SU-DHL-6 (cell line): Measurements from ENCODE around the gene LRRC43.

Experiments used
- H2AFZ ChIP-seq: fragments of 200-600 bp; sonication (generic); 2 replicates; pipeline ENCODE4 v1.6.1; 2014; ENCODE audit warnings: low read depth, mild to moderate bottlenecking, moderate library complexity, mixed read lengths, antibody characterized with exemption, low read length; ENCODE audit not compliant: severe bottlenecking
- H3F3A ChIP-seq: fragments of 200-600 bp; shearing (Covaris generic); 2 replicates; pipeline ENCODE4 v1.6.0; 2016; ENCODE audit warnings: antibody characterized with exemption, mild to moderate bottlenecking; ENCODE audit not compliant: insufficient read depth
- H3K27ac ChIP-seq: fragments of 200-600 bp; sonication (generic); 2 replicates; pipeline ENCODE4 v1.5.1; 2016; ENCODE audit warnings: low read depth, mild to moderate bottlenecking, low read length, moderate library complexity, mixed read lengths
- H3K27me3 ChIP-seq: fragments of 200-600 bp; sonication (generic), shearing (Covaris generic); 2 replicates; pipeline ENCODE4 v1.6.0; 2014; ENCODE audit warnings: mild to moderate bottlenecking, low read length
- H3K36me3 ChIP-seq: fragments of 200-600 bp; sonication (generic); 2 replicates; pipeline ENCODE4 v1.6.1; 2014; ENCODE audit warnings: mild to moderate bottlenecking, low read length, mixed read lengths
- H3K4me2 ChIP-seq: fragments of 300-600, 200-600 bp; shearing (Covaris generic), sonication (generic); 2 replicates; pipeline ENCODE4 v1.6.0; 2014; ENCODE audit warnings: low read length, low read depth, mild to moderate bottlenecking; ENCODE audit not compliant: poor library complexity, severe bottlenecking
- H3K4me3 ChIP-seq: fragments of 200-600 bp; sonication (generic); 2 replicates; pipeline ENCODE4 v1.5.1; 2014; ENCODE audit warnings: antibody characterized with exemption, low read length, mild to moderate bottlenecking, mixed read lengths; ENCODE audit not compliant: insufficient read depth, poor library complexity, severe bottlenecking
- H3K79me2 ChIP-seq: fragments of 200-600 bp; sonication (generic); 2 replicates; pipeline ENCODE4 v1.6.1; 2014; ENCODE audit warnings: mild to moderate bottlenecking, low read length, moderate library complexity; ENCODE audit not compliant: insufficient read depth
- H3K9ac ChIP-seq: fragments of 200-600 bp; sonication (generic); 2 replicates; pipeline ENCODE4 v1.7.0; 2014; ENCODE audit warnings: mild to moderate bottlenecking, low read length
- H3K9me2 ChIP-seq: fragments of 200-600 bp; sonication (generic); replicated peaks from 2 replicates; pipeline ENCODE4 v1.6.1; 2014; ENCODE audit warnings: low read length; ENCODE audit not compliant: insufficient read depth
- H3K9me3 ChIP-seq: fragments of 200-600 bp; sonication (generic); 2 replicates; pipeline ENCODE4 v1.6.1; 2014; ENCODE audit warnings: low read length, mixed read lengths; ENCODE audit not compliant: insufficient read depth
- H4K20me1 ChIP-seq: fragments of 200-600 bp; sonication (generic); 2 replicates; pipeline ENCODE4 v1.6.1; 2014; ENCODE audit warnings: low read depth, mild to moderate bottlenecking, antibody characterized with exemption, low read length, moderate library complexity, mixed read lengths
- EZH2phosphoT487 ChIP-seq: fragments of 200-600 bp; sonication (generic), shearing (Covaris generic); conservative IDR thresholded peaks from 2 replicates; pipeline ENCODE4 v1.6.1; 2018; ENCODE audit warnings: mild to moderate bottlenecking, antibody characterized with exemption, low read length, moderate library complexity, mixed read lengths
- TF ChIP-seq, protein P1 (sequence below): fragments of 200-600 bp; sonication (generic); IDR thresholded peaks from one replicate; pipeline ENCODE4 v1.5.1; 2017; ENCODE audit warnings: antibody characterized with exemption, mild to moderate bottlenecking, low read length, moderate library complexity; ENCODE audit not compliant: insufficient read depth, poor library complexity, severe bottlenecking

LRRC43 gene

DNA sequence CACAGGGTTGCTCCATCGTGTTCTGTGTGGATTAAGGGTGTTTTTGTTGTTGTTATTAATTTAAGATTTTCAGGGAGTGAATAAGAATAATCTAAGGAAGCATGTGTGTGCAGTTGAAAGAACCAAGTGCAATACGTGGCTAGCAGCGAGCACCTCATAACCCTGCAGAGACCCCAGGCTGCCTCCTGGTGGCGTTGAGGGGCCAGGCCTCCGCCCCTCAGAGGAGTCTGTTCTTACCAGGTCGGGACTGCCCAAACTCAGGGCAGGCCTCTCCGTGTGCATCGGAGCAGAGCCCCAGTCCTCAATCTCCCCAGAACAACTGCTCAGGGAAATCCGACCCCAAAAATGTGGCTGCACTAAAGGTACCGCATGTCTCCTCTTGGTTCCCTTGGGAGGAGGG lies 45.7 kb upstream of the LRRC43 start:
- no peaks in the 10 kb centered on the region for H3K36me3 ChIP-seq
- no peaks in the 10 kb centered on the region for H3F3A ChIP-seq
- no peaks in the 10 kb centered on the region for H3K79me2 ChIP-seq
- no peak overlapping the region for H3K4me2 ChIP-seq
- no peaks in the 10 kb centered on the region for H3K9me2 ChIP-seq
- no peaks in the 10 kb centered on the region for H3K27me3 ChIP-seq
- H3K27ac ChIP-seq = no peak overlapping the region
- H3K9ac ChIP-seq = no peak overlapping the region
- no peaks in the 10 kb centered on the region for H3K9me3 ChIP-seq
- H4K20me1 ChIP-seq = no peaks in the 10 kb centered on the region
- H2AFZ ChIP-seq = no peak overlapping the region
- TF ChIP-seq, protein P1, sequence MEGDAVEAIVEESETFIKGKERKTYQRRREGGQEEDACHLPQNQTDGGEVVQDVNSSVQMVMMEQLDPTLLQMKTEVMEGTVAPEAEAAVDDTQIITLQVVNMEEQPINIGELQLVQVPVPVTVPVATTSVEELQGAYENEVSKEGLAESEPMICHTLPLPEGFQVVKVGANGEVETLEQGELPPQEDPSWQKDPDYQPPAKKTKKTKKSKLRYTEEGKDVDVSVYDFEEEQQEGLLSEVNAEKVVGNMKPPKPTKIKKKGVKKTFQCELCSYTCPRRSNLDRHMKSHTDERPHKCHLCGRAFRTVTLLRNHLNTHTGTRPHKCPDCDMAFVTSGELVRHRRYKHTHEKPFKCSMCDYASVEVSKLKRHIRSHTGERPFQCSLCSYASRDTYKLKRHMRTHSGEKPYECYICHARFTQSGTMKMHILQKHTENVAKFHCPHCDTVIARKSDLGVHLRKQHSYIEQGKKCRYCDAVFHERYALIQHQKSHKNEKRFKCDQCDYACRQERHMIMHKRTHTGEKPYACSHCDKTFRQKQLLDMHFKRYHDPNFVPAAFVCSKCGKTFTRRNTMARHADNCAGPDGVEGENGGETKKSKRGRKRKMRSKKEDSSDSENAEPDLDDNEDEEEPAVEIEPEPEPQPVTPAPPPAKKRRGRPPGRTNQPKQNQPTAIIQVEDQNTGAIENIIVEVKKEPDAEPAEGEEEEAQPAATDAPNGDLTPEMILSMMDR = no peak
- TF ChIP-seq EZH2phosphoT487 = no peak
- no peak overlapping the region for H3K4me3 ChIP-seq

DNA sequence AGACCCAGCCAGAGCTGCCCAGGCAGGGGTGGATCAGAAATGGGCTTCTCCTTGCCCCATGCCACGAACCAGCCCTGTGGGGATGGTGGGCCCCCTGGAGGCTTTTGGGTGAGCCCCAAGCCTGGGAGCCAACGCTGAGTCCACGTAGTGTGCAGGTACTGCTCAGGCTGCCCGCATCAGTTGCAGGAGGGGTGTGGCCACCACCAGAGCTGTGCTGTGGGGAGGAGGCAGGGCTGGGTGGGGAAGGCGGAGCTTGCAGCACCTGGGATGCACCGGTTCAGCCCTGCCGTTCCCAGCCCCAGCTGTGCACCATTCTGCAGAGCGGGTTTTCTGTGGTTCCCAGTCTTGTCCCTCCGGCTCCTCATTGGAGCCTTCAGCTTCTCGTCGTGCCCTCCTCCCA lies 45.2 kb upstream of the LRRC43 start:
- H3K9me2 ChIP-seq = no peaks in the 10 kb centered on the region
- H3K9ac ChIP-seq = no peak overlapping the region
- H3K27ac ChIP-seq = no peak overlapping the region
- TF ChIP-seq, protein P1 = no peak
- H3K79me2 ChIP-seq = no peaks in the 10 kb centered on the region
- H3K36me3 ChIP-seq = no peaks in the 10 kb centered on the region
- H3F3A ChIP-seq = no peaks in the 10 kb centered on the region
- H3K4me2 ChIP-seq = no peak overlapping the region
- H3K27me3 ChIP-seq = no peaks in the 10 kb centered on the region
- no peak overlapping the region for H2AFZ ChIP-seq
- no peaks in the 10 kb centered on the region for H4K20me1 ChIP-seq
- H3K4me3 ChIP-seq = no peak overlapping the region
- no peaks in the 10 kb centered on the region for H3K9me3 ChIP-seq

DNA sequence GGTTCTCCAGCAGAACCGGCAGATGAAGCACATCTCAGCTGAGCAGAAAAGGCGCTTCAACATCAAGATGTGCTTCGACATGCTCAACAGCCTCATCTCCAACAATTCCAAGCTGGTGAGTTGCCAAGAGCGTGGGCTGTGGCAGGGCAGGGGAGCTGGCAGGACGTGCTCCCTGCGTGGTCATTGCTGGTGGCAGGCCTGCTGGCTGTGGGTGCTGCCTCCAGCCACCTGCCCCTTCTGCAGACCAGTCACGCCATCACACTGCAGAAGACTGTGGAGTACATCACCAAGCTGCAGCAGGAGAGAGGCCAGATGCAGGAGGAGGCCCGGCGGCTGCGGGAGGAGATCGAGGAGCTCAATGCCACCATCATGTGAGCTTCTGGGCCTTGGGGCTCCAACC lies 44.7 kb upstream of the LRRC43 start:
- H3K79me2 ChIP-seq = no peaks in the 10 kb centered on the region
- H3K4me3 ChIP-seq = no peak overlapping the region
- no peaks in the 10 kb centered on the region for H3K36me3 ChIP-seq
- no peaks in the 10 kb centered on the region for H3K27me3 ChIP-seq
- no peak overlapping the region for H3K4me2 ChIP-seq
- no peak overlapping the region for H2AFZ ChIP-seq
- TF ChIP-seq, protein P1 = no peak
- TF ChIP-seq EZH2phosphoT487 = no peak
- H3K27ac ChIP-seq = no peak overlapping the region
- H3K9me3 ChIP-seq = no peaks in the 10 kb centered on the region
- no peaks in the 10 kb centered on the region for H3F3A ChIP-seq
- no peaks in the 10 kb centered on the region for H3K9me2 ChIP-seq
- no peaks in the 10 kb centered on the region for H4K20me1 ChIP-seq
- no peak overlapping the region for H3K9ac ChIP-seq

DNA sequence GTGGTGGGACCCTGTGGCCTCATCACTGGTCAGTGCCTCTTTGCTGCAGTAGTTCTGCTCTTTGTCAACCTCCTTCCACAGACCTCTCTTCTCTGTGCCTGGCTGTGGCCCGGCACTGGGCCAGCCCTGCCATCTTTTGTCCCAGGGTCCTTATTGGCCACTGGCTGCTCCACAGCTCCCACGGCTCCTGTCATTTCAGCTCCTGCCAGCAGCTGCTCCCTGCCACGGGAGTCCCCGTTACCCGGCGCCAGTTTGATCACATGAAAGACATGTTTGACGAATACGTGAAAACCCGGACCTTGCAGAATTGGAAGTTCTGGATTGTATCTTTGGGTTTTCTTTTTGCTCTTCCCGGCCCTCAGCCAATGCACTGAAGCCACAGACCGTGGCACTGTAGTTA lies 44.3 kb upstream of the LRRC43 start:
- Histone ChIP-seq H3K9me2 (no peaks in the 10 kb centered on the region), H3K79me2 (no peaks in the 10 kb centered on the region), H3K27me3 (no peaks in the 10 kb centered on the region), H3F3A (no peaks in the 10 kb centered on the region), H3K4me2 (no peak overlapping the region), H2AFZ (no peak overlapping the region), H3K27ac (no peak overlapping the region), H3K9ac (no peak overlapping the region), H3K4me3 (no peak overlapping the region), H4K20me1 (no peaks in the 10 kb centered on the region), H3K36me3 (no peaks in the 10 kb centered on the region), H3K9me3 (no peaks in the 10 kb centered on the region)
- TF ChIP-seq, protein P1 = no peak
- no peak for TF ChIP-seq EZH2phosphoT487
